Measurements from ENCODE around the gene PHLPP1.

GRCh38 chr18:62894681-62895390 lies 179.5 kb downstream of the PHLPP1 start:
- no peak for TF ChIP-seq CTCF (IDR thresholded peaks at IDR 0.05; ENCODE audit: low read depth, low read length)
- TF ChIP-seq EZH2phosphoT487 (IDR thresholded peaks at IDR 0.05; ENCODE audit: low read depth) = no peak
